GM21447 (cell line): ENCODE results near the gene CDR2L.
"Not testable (repeated sequence)": the region's sequence is repeated elsewhere in the genome, so short reads cannot be mapped to it uniquely, and the experiment has no call there.

Experiments used
- ATAC-seq: cut with Tn5 transposase; IDR thresholded peaks from one replicate; pipeline ENCODE4 v1.9.1; 2021; ENCODE audit not compliant: unreplicated experiment

CDR2L gene

DNA sequence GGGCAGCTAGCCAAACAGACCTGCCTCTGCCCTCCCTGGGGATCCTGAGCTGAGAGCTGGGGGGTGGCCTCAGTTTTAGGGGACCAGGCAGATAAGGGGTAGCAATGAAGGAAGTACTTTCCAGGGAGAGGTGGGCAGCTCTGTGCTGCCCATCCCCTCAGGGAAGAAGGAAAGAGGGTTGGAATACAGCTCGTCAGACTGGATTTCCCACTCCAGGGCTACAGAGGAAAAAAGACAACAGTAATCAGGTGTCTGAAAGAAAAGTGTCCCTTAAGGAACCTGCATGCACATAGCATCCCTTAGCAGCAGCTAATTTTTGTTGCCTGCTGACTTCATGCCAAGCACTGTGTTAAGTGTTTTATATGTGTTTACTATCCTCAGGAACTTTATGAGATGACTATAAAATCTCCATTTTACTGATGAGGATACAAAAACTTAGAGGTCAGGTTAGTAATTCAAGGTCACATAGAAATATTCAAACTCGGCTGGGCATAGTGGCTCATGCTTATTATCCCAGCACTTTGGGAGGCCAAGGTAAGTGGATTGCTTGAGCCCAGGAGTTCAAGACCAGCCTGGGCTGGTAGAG lies 21.8 kb downstream of the CDR2L start:
- ATAC-seq: no peak

- ATAC-seq: no peak
These were observed 23.4 kb downstream of the CDR2L start for GRCh38 chr17:75010683-75011400.

- ATAC-seq: no peak
These were observed 24.1 kb downstream of the CDR2L start for GRCh38 chr17:75011401-75012095.

DNA sequence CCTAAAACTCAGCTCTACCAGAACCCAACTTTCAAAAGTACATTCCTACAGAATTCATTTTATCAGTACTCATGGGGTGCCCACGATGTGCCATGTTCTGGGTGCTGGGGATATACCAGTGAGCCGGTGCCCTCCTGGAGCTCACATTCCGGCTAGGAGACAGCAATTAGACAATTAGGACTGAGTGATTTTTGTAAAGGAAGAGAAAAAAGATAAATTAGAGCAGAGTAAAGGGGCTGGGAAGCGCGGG lies 24.6 kb downstream of the CDR2L start:
- no peak for ATAC-seq

DNA sequence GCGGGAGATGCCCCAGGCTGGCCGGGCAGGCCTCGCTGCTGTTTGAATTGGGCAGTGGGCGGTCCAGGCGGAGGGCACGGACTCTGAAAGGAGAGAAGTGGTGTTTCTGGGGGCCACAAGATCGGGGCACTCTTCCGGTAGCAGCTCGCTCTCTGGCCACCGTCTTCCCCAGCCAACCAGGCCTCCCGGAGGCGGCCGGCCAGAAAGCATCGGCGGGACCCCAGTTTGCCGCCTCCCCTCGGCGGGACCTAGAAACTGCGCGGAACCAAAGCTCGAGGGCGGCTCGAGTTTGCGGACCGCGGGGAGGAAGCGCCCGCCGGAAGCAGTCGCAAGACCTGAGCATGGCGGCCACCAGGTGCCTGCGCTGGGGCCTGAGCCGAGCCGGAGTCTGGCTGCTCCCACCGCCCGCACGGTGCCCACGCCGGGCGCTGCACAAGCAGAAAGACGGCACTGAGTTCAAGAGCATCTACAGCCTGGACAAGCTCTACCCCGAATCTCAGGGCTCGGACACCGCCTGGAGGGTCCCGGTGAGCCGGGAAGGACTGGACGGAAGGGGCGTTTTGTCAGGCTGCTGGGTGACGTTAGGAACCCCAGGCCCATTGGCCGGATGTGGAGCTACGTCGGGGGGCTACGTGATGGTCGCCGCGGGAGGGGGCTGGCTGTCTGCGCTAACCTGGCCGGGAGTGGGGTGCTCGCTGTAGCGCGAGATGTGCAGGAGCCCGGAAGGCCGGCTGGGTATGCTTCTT lies 25.1 kb downstream of the CDR2L start, which contains the start of gene MRPL58:
Gene MRPL58, plus strand, starts transcription at position 325 of the 746 bp plus-strand sequence. Its CDS starts 17 bp downstream, at position 342.
- ATAC-seq: peak; percentile 79

DNA sequence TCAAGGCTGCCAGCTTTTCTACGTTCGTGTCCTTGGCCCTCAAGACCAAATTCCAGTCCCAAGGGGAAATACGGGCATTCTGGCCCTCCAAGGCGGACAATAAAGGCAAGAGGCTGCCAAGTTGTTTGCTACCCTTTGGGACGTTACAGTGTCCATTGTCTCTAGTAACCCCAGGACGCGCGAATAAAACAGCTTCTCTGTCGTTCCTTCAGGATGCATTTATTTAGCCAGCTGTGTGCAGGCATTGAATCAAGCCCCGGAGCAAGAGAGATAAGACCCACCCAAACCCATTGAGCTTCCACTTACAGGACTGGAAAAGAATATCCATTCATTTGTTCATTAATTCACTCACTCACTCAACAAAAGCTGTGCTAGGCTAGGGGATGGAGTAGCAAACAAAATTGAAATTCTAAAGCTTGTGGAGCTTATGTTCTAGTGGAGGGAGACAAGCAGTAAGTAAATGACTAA lies 25.7 kb downstream of the CDR2L start:
- peak; percentile 15 for ATAC-seq

GRCh38 chr17:75019146-75019545 lies 31.7 kb downstream of the CDR2L start:
- no peak for ATAC-seq

DNA sequence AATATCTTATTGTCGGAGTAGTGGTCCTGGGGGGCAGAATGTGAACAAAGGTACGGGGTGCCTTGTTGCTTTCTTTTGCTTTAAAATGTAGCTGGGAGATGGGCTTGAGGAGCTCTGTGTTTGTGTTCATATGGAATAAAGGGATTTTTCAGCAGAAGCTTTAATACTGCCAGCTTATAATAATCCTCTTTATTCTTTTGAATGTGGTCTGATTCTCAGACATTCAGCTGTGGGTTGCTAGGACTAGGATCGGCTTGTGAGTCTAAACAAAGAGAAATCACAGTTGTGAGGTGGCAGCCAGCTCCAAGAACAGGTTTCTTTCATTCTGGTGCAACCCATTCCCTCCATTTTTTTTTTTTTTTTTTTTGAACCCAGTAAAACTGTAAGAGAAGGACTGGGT lies 32.3 kb downstream of the CDR2L start:
- ATAC-seq: no peak

- no peak for ATAC-seq
These were observed 33.1 kb downstream of the CDR2L start for GRCh38 chr17:75020331-75021110.

- ATAC-seq: no peak
These were observed 37.4 kb downstream of the CDR2L start for GRCh38 chr17:75024686-75025397.

GRCh38 chr17:75025398-75025734 lies 37.9 kb downstream of the CDR2L start:
- not testable (repeated sequence) for ATAC-seq

GRCh38 chr17:75026650-75027049 lies 39.2 kb downstream of the CDR2L start:
- ATAC-seq: not testable (repeated sequence)

DNA sequence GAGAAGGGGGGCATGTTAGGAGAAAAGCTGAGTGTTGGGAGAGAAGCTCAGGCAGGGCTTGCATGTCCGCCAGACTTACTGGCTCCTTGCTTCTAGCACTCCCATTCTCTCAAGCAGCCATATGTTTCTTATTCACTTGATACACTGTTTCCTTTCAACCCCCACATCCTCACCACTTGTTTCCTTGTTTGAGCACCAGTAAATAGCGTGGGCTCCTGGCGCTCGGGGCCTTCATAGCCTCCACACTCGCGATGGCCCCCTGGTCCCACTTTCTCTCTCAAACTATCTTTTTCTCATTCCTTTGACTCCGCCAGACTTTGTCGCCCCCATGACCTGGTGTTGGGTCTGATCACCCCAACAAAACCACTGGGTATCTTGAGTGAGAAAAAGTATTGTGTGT lies 42.7 kb downstream of the CDR2L start:
- no peak for ATAC-seq

DNA sequence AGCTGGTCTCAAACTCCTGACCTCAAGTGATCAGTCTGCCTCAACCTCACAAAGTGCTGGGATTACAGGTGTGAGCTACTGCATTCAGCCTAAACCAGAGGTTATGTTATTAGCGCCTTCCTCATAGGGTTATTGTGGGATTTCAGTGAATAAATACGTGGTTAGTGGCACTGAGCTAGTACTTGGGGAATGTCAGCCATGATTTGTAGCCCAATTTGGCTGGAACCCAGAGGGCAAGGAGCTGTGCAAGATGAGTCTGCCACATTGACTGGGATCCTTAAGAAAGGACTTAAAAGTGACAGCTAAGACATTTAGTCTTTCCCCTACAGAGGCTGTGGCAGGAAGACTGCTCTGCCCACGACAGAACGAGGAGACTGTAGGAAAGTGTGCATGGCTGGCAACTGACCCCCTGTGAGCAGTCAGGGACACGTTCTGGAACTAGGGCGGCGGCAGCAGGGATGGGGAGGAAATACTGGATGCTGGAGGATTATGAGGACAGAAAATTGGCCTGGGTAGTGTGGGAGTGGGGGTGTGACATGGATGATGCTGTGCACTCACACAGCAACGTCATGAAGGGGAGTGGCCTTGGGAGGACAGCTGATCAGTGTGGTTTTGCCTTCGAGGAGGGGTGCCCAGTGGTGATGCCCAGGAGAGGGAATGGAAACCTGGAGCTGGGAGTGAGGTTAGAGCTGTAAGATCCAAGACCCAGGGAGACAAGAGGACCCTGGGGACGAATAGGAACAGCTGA lies 44.7 kb downstream of the CDR2L start:
- no peak for ATAC-seq

DNA sequence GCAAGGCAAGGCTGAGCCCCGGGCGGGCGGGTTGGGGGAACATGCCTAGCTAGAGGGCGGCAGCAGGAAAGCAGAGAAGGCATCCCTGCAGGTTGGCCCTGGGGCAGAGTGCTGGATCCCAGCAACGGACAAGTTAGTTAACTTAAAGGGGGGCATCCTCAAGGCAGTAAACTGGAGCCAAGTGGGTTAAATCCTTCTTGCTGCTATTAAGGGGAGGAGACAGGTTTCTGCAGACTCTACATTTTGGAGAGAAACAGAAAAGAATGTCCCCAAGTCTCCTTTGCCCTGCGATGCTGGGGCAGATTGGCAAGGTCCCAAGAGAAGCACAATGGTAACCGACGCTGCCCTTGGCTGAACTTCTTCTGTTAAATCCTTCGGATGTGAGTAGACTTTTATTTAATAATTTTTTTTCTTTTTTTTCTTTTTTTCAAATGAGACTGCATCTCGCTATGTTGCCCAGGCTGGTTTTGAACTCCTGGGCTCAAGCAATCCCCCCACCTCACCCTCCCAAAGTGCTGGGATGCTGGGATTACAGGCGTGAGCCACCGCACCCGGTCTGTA lies 45.4 kb downstream of the CDR2L start:
- ATAC-seq: no peak

- peak; percentile 47 for ATAC-seq
These were observed 46.2 kb downstream of the CDR2L start for GRCh38 chr17:75033346-75034235.

DNA sequence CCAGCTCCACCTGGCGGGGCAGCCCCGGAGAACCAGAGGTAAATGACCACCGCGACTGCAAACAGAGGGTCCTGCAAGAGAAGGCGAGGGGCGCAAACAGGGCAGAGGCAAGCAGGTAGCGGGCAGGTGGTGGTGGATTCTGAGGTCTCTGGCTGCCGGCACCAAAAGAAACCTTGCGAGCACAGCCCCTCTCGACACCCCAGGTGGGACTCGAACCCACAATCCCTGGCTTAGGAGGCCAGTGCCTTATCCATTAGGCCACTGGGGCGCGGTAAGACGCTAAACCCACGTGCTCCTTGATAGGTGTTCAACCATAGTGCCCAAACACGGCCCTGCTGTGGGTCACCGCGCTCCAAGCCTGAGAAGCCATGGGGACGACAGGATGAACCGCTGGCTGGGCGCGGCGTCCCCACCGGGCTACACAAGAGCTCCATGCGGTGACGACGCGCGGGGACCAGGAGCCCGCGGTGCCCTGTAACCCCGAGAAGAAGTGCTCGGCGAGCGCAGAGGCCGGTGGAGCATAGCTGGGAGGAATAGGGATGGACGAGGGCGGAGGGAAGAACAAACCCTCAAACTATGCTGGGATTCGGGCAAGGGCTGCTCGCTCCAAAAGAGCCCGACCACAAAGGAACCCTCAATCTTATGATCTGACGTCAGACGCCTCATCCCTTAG lies 46.9 kb downstream of the CDR2L start:
- ATAC-seq: peak; percentile 45
